Fibroblast of the aortic adventitia (primary cell): Measurements from ENCODE around the gene ALDH7A1. TPM values are rescaled to one million over a fixed set of nuclear protein-coding genes. Genes with fewer than 3 reads are reported as not detected.
"Not testable (repeated sequence)": the region's sequence is repeated elsewhere in the genome, so short reads cannot be mapped to it uniquely, and the experiment has no call there.

ENCODE experiments used
- DNase-seq: peaks from one replicate; pipeline ENCODE4 v3.0.0-alpha.2; 2010; ENCODE audit warnings: low read depth
- H3K4me3 ChIP-seq: 2 replicates; pipeline ENCODE4 v1.5.1; 2011; ENCODE audit warnings: low read depth, mild to moderate bottlenecking, control low read depth, low read length, moderate library complexity
- total RNA-seq: library from RNA; depleted of rRNA; stranded (reverse); fragments of >200 nt; gene quantifications from 2 replicates; pipeline ENCODE4 v1.2.3, GENCODE V29; 2012; ENCODE audit warnings: low replicate concordance
- TF ChIP-seq, protein P1 (sequence below): IDR thresholded peaks from 2 replicates; pipeline ENCODE4 v1.5.1; 2011; ENCODE audit warnings: mild to moderate bottlenecking, low read length, control low read depth, inconsistent platforms; ENCODE audit not compliant: insufficient read depth

ALDH7A1 gene
- total RNA-seq, 1 donor, result 33.6 TPM

DNA sequence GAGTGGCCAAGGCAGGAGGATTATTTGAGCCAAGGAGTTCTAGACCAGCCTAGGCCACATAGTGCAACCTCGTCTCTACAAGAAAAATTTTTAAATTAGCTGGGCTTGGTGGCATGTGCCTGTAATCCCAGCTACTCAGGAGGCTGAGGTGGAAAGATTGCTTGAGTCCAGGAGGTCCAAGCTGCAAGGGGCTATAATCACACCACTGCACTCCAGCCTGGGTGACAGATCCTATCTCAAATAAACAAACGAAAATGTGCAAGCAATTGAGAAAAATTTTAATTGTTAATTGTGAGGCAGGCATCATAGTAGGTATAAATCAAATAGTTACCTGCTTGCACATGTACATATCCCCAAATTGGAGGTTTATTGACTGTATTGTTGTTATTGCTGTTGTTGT, 15.3 kb downstream of the ALDH7A1 start:
- TF ChIP-seq, protein P1, sequence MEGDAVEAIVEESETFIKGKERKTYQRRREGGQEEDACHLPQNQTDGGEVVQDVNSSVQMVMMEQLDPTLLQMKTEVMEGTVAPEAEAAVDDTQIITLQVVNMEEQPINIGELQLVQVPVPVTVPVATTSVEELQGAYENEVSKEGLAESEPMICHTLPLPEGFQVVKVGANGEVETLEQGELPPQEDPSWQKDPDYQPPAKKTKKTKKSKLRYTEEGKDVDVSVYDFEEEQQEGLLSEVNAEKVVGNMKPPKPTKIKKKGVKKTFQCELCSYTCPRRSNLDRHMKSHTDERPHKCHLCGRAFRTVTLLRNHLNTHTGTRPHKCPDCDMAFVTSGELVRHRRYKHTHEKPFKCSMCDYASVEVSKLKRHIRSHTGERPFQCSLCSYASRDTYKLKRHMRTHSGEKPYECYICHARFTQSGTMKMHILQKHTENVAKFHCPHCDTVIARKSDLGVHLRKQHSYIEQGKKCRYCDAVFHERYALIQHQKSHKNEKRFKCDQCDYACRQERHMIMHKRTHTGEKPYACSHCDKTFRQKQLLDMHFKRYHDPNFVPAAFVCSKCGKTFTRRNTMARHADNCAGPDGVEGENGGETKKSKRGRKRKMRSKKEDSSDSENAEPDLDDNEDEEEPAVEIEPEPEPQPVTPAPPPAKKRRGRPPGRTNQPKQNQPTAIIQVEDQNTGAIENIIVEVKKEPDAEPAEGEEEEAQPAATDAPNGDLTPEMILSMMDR, result no peak
- H3K4me3 ChIP-seq, result no peak overlapping the region
- no peak for DNase-seq

DNA sequence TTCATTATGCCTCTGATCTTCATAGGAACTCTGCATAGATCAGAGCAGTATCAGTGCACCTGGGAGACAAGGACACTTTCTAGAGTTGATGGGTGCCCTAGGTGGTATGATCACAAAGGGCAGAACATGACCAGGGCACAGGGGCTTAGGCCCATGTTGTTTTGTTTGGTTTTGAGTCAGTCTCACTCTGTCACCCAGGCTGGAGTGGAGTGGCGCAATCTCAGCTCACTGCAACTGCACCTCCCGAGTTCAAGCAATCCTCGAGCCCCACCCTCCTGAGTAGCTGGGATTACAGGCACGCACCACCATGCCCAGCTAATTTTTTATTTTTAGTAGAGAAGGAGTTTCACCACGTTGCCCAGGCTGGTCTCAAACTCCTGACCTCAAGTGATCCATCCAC, 17.6 kb downstream of the ALDH7A1 start:
- TF ChIP-seq, protein P1, result no peak
- DNase-seq, result no peak
- no peak overlapping the region for H3K4me3 ChIP-seq

DNA sequence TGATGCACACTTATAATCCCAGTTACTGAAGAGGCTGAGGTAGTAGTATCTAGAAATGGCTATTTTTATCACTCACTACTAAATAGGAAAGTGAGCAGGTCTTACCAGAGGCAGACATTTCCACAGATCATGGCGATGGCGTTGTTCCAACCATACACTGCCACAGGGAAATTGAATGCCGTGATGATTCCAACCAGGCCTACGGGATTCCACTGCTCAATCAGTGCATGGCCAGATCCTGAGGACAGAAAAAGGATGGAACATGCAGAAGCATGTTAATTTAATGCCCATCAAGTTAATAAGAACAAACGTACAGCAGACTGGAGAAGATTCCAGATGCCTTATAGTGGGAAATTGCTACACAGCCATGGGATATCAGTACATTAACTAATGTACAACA, 18.0 kb downstream of the ALDH7A1 start:
- H3K4me3 ChIP-seq, result no peak overlapping the region
- TF ChIP-seq, protein P1, result no peak
- no peak for DNase-seq

DNA sequence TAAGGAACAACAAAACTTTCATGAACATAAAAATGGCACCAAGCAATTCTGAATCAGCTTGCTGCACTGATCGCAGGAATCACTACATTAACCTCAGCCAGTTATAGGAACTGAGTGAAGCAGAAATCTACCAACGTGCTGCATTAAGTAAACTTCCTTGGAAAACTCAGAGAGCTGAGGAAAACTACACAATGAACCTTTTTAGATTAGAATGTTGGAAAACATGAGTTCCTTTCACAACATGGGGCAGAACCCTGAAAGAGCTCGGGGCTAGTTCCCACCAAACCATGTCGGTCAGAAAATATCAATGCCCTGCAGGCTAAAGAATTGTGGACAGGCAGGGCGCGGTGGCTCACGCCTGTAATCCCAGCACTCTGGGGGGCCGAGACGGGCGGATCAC, 19.4 kb downstream of the ALDH7A1 start:
- DNase-seq, result no peak

DNA sequence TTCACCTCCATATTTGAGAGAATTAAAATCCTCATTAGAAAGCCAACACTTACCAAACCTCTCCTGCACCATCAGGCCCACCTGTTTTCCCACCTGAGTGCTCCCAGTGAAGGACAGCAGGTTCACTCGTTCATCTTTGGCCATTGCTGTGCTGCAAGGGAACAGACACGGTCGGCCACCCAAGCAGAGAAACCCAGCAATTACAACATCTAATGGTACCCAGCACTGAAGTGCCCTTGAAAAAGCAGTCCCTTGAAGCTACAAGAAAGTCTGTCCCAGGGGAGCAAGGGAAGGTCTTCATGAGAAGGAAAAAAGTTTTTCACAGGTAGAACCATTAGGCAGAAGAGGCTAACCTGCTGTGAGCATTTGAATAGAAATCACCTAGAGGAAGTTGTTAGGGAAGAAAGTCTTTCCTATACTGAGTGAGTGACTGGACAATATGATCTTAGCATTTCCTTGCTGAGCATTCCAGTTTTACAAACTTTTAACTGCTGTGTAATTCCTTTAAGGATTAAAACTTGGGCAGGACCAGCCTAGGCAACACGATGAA, 26.7 kb downstream of the ALDH7A1 start:
- TF ChIP-seq, protein P1, result no peak
- no peak overlapping the region for H3K4me3 ChIP-seq
- DNase-seq, result no peak

More for the DNA sequence above, 19.4 kb downstream of the ALDH7A1 start:
- TF ChIP-seq, protein P1, result no peak
- no peak overlapping the region for H3K4me3 ChIP-seq

DNA sequence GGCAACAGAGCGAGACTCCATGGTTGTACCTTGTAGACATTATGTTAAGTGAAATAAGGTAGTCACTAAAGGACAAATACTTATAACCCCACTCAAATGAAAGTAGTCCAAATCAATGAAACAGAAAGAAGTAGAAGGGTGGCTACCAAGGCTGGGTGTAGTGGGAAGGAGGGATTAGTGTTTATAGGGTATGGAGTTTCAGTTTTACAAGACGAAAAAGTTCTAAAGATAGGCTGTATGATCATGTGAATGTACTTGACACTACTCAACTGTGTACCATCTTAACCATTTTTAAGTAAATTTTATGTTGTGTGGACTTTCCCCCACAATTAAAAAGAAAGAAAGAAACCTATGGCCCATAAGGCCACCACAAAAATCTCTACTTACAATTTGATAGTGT, 32.2 kb downstream of the ALDH7A1 start:
- DNase-seq, result no peak
- no peak overlapping the region for H3K4me3 ChIP-seq
- TF ChIP-seq, protein P1, result no peak

DNA sequence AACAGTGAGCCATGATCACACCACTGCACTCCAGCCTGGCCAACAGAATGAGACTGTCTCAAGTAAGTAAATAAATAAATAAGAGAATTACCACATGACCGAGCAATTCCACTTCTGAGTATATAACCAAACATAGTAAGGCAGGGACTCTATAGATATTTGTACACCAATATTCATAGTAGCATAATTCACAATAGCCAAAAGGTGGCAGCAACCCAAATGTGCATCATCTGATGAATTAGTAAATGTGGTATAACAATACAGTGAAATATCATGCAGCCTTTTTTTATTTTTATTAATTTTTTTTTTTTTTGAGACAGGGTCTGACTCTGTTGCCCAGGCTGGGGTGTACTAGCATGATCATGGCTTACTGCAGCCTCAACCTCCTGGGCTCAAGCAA, 33.1 kb downstream of the ALDH7A1 start:
- TF ChIP-seq, protein P1, result no peak
- no peak for DNase-seq
- H3K4me3 ChIP-seq, result no peak overlapping the region

DNA sequence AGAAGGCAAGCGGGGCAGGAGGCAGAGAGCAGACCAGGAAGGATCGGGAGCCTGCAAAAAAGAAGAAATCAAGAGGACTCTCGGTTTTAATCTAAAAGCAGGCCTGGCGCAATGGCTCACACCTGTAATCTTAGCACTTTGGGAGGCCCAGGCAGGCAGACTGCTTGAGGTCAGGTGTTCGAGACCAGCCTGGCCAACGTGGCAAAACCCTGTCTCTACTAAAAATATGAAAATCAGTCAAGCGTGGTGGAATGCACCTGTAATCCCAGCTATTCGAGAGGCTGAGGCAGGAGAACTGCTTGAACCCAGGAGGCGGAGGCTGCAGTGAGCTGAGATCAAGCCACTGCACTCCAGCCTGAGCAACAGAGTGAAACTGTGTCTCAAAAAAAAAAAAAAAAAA, 39.9 kb downstream of the ALDH7A1 start:
- DNase-seq, H3K4me3 ChIP-seq: not testable (repeated sequence)
